Choroid plexus epithelial cell (primary cell): Measurements from ENCODE around the gene PTPRN.

Experiments used
- DNase-seq: peaks from one replicate; pipeline ENCODE4 v3.0.0-alpha.2; 2010; ENCODE audit warnings: low read depth
- H3K4me3 ChIP-seq: 2 replicates; pipeline ENCODE4 v1.5.1; 2011; ENCODE audit warnings: low read depth, mild to moderate bottlenecking, control low read depth, low read length, moderate library complexity
- TF ChIP-seq, protein P1 (sequence below): conservative IDR thresholded peaks from 2 replicates; pipeline ENCODE4 v1.5.1; 2011; ENCODE audit warnings: low read depth, mild to moderate bottlenecking, control low read depth, inconsistent platforms, low read length, moderate library complexity

PTPRN gene

DNA sequence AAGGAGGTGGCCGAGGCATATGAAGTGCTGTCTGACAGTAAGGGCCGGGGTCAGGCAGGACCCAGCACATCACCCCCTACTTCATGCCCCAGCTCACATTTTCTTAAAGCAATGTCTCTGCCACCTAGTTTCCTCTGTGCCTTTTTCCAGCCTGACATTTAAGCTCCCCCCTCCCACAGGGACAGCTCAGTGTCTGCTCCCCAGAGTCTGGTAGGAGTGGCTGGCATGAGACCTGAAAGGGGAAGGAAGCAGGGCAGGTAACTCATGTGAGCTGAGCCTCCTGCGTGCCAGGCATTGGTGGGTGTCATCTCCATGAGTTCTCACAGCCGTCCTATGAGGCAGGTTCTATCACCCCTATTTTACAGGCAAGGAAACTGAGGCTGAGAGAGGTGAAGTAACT lies 28.6 kb downstream of the PTPRN start:
- TF ChIP-seq, protein P1, sequence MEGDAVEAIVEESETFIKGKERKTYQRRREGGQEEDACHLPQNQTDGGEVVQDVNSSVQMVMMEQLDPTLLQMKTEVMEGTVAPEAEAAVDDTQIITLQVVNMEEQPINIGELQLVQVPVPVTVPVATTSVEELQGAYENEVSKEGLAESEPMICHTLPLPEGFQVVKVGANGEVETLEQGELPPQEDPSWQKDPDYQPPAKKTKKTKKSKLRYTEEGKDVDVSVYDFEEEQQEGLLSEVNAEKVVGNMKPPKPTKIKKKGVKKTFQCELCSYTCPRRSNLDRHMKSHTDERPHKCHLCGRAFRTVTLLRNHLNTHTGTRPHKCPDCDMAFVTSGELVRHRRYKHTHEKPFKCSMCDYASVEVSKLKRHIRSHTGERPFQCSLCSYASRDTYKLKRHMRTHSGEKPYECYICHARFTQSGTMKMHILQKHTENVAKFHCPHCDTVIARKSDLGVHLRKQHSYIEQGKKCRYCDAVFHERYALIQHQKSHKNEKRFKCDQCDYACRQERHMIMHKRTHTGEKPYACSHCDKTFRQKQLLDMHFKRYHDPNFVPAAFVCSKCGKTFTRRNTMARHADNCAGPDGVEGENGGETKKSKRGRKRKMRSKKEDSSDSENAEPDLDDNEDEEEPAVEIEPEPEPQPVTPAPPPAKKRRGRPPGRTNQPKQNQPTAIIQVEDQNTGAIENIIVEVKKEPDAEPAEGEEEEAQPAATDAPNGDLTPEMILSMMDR = no peak
- no peak overlapping the region for H3K4me3 ChIP-seq
- DNase-seq = no peak

DNA sequence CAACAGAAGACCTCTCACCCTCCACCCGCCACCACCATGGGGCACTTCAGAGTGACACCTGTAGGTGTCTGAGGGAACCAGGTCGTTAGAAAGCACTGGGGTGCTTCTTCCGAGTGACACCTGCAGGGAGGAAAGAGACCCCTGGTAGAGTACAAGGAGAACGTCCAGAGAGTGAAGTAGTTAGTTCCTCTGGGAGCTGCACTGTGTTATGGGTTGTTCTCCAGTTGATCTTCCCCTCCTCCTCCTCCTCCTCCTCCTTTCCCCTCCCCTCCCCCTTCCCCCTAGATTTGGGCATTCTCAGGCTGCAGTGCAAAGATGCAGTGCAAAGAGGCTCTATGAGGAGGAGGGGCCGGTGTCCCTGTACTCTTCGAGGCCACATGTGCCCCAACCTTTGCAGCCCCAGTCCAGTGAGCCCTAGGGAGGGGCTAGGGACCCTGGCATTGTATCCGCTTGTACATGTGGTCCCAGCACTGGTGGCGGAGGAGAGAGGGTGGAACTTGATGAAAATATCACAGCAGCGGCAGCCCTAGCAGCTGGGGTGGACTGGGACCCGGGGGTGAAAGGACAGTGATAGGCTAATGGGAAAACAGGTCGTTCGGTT lies 29.2 kb downstream of the PTPRN start:
- peak overlapping the region; percentile 61 for H3K4me3 ChIP-seq
- no peak for DNase-seq
- TF ChIP-seq, protein P1 = peak; percentile 2

DNA sequence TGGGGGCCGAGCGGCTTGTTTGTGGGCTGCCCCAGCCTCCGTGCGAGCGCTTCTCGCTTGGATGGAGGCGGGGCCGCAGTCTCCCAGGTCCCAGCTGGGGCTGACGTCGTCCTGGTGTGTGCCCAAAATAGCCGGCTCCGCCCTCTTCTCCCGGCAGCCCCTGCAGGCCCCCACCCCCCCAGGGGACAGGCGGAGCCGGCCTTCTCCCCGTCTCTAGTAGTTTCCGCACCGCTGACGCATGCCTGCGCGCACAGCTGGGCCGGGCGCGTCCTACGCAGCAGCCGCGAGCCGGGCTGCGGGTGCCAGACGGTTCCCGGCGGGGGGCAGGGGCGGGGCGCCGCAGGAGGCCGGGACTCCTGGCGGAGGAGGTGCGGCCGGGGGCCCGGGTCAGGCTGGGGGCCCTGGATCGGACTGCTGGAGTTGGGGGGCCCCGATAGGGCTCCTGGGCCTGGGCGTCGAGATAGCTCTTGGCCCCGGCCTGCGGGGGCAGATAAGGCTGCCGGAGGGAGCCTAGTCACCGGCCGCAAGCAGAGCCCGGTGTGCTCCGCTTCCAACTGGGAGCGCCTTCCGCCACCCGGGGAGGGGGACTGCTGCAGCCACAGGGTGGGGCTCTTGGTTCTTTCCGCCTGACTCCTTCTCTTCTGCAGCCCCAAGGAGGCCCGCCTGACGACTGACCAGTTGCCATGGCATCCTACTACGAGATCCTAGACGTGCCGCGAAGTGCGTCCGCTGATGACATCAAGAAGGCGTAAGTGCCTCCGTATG lies 29.9 kb downstream of the PTPRN start, which contains the start of gene DNAJB2:
Gene DNAJB2, plus strand, starts transcription at position 216 of the 765 bp plus-strand sequence. Its CDS starts 468 bp downstream, at position 684.
- TF ChIP-seq, protein P1 = peak; percentile 41
- peak within 1 kb of the TSS; percentile 61 for H3K4me3 ChIP-seq
- peak; percentile 100 for DNase-seq

DNA sequence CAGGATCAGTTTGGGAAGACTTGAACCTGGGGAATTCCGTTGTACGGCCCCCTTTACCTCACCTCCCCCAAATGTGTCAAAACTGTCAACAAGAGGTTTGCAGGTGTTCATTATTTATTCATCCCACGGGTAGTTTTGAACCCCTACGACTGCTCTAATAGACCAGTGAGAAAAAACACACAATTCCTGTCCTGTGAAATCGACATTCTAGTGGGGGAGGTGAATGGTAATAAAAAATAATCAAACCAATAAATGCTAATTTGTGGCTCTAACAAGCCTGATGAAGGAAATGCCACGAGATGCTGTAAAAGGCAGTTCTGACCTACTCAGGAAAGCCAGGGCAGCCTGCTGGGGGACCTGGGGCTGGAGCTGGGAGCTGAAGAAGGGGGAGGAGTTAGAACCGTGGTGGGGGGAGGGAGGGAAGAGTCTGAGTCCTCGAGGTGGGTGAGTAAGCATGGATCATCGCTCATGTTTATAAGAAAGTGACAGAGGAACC lies 30.5 kb downstream of the PTPRN start:
- TF ChIP-seq, protein P1 = peak; percentile 15
- DNase-seq = no peak
- H3K4me3 ChIP-seq = peak overlapping the region; percentile 44

DNA sequence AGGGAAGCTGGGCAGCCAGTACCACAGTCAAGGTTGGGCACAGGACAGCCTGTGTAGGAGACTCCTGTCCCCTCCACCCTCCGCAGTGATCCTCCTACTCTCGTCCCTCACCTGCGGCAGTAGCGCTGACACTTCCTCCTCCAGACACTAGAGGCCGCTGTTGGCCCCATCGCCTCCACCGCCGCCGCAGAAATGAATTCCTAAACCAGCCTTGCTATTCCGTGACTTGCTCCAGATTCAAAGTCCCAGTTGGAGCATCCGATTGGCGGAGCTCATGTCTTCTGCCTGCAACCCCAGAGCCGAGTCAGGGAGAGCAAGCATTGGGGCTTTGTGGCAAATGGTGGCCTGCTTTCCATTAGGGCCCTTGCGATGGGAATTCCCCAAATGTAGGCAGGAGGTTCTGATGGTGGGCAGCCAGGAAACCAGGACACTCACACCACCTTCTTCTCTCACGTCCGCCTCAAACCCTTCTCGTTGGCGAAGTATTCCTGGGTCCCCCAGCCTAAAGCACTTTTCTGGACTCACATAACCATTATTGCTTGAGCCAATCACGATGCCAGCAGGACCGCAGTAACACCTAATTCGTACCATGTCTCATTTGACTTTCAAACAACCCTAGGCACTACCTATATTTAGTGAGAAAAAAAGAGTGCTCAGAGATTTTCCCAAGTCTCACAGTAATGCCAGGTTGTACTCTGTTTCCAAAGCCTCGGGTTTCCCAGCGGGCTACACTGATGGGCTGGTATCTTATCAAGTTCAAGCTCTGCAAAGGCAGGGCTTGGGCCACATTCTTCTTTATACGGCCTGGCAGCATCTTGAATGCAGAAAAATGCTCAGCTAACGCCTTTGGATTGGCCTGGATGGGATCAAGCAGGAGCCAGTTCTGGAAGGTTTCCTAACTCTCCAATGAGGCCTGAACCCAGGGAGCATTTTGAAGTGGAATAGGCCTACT lies 31.2 kb downstream of the PTPRN start:
- TF ChIP-seq, protein P1 = peak; percentile 98
- H3K4me3 ChIP-seq = peak overlapping the region; percentile 44
- peak; percentile 77 for DNase-seq

DNA sequence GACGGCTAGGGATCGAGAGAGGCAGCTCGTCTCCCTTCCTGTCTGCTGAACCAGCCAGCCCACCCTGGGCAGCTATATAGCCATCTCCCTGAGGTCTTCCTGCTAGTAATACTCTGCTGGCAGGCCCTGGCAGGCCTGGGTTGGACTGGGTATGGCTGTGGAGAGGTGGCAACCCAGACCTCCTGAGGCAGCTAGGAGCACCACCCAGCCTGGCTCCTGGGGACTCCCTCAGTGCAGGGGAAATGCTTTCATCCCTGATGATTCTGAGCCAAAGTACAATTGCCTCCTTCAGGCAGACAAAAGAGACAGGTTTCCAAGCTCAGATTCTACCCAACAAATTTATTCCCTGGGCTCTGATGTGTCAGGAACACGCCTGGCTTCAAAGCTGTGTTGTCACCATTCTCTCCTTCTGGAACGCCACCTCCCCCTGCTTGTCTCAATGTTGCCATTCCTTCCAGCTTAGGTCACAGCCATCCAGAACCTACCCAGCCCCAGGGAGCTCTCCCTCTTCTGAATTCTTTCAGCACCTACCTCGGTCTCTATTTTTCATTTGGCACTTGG lies 34.8 kb downstream of the PTPRN start:
- TF ChIP-seq, protein P1 = no peak
- DNase-seq = peak; percentile 73
- no peak overlapping the region for H3K4me3 ChIP-seq
